H1 (cell line): Measurements from ENCODE around the gene CCP110.

Experiments used
- EZH2 ChIP-seq: fragments of 200-600 bp; sonication (generic); IDR thresholded peaks from 2 replicates; pipeline ENCODE4 v1.7.1; 2012; ENCODE audit warnings: low read depth, mild to moderate bottlenecking, moderate library complexity, low read length, inconsistent platforms; ENCODE audit not compliant: severe bottlenecking
- HDAC2 ChIP-seq, 2 experiments: fragments of 300-600 bp in 1 of 2; sonication (generic) in 1 of 2; IDR thresholded peaks; 2 replicates each; pipeline ENCODE4 v1.6.1; 2011 to 2012; ENCODE audit warnings: low read depth in 2 of 2, low read length in 2 of 2, mild to moderate bottlenecking in 2 of 2, moderate library complexity in 2 of 2, borderline replicate concordance in 1 of 2, inconsistent platforms in 1 of 2
- JUN ChIP-seq: IDR thresholded peaks from 2 replicates; pipeline ENCODE4 v1.6.1; 2011; ENCODE audit warnings: low read depth, mild to moderate bottlenecking, improper control_type of control experiment, low read length
- JUND ChIP-seq: IDR thresholded peaks from 2 replicates; pipeline ENCODE4 v1.6.1; 2011; ENCODE audit warnings: mild to moderate bottlenecking, improper control_type of control experiment, low read length
- POLR2A ChIP-seq, 2 experiments: IDR thresholded peaks; 1 replicate in 1 of 2; 2 replicates in 1 of 2; pipeline ENCODE4 v1.6.1; 2011; ENCODE audit warnings: low read depth in 2 of 2, low read length in 2 of 2, mild to moderate bottlenecking in 2 of 2; ENCODE audit errors: control extremely low read depth in 1 of 2
- POLR2AphosphoS5 ChIP-seq: IDR thresholded peaks from 2 replicates; pipeline ENCODE4 v1.6.1; 2011; ENCODE audit warnings: low read depth, low read length
- RFX5 ChIP-seq: IDR thresholded peaks from 2 replicates; pipeline ENCODE4 v1.6.1; 2011; ENCODE audit warnings: low read depth, low read length, improper control_type of control experiment, borderline replicate concordance
- RNF2 ChIP-seq: fragments of 200-900, 300-1000 bp; sonication (generic); IDR thresholded peaks from 2 replicates; pipeline ENCODE4 v1.7.1; 2016; ENCODE audit warnings: borderline replicate concordance, low read depth, mild to moderate bottlenecking, antibody characterized with exemption, low read length; ENCODE audit not compliant: poor library complexity, severe bottlenecking; ENCODE audit errors: missing control alignments
- TEAD4 ChIP-seq: IDR thresholded peaks from 2 replicates; pipeline ENCODE4 v1.6.1; 2012; ENCODE audit warnings: low read depth, low read length, inconsistent platforms, mixed read lengths
- ZNF274 ChIP-seq: IDR thresholded peaks from 2 replicates; pipeline ENCODE4 v1.7.0; 2012; ENCODE audit warnings: low read length, borderline replicate concordance; ENCODE audit errors: extremely low read depth
- TF ChIP-seq, protein P1 (sequence below), 3 experiments: IDR thresholded peaks; 1 replicate in 2 of 3; 2 replicates in 1 of 3; pipeline versions ENCODE4 v1.5.1 to v1.6.1; 2011; ENCODE audit warnings: low read length in 3 of 3, mild to moderate bottlenecking in 3 of 3, inconsistent platforms in 2 of 3, low read depth in 1 of 3, moderate library complexity in 1 of 3; ENCODE audit not compliant: insufficient read depth in 1 of 3; ENCODE audit errors: control extremely low read depth in 1 of 3
- TF ChIP-seq, protein P2 (sequence below): IDR thresholded peaks from 2 replicates; pipeline ENCODE4 v1.6.1; 2012; ENCODE audit warnings: inconsistent platforms

DNA sequence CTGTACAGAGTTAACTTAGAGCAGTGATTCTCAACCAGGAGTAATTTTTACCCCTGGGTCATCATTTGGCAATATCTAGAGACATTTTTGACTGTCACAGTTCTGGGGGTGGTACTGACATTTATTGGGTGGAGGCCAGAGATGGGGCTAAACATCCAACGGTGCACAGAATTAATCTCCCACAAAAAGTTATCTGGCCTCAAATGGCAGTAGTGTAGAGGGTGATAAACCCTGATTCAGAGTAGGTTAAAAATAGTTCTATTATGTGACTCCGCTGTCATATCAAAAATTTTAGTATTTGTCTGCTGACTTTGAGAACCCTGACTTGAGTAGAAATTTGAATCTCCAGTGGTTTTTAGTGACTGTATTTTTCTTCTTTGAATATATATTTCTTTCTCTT is 50.9 kb downstream of the CCP110 start:
- TF ChIP-seq POLR2AphosphoS5 (no peak), TEAD4 (no peak), EZH2 (no peak), HDAC2 (IDR thresholded peaks at IDR 0.05; ENCODE audit: borderline replicate concordance in 1 of 2, low read depth in 2 of 2, low read length in 2 of 2) (no peak), JUN (no peak), RNF2 (no peak), POLR2A (IDR thresholded peaks at IDR 0.05; ENCODE audit: control extremely low read depth in 1 of 2, low read depth in 2 of 2, low read length in 2 of 2) (no peak), JUND (no peak), ZNF274 (no peak), RFX5 (no peak)
- TF ChIP-seq, protein P1, sequence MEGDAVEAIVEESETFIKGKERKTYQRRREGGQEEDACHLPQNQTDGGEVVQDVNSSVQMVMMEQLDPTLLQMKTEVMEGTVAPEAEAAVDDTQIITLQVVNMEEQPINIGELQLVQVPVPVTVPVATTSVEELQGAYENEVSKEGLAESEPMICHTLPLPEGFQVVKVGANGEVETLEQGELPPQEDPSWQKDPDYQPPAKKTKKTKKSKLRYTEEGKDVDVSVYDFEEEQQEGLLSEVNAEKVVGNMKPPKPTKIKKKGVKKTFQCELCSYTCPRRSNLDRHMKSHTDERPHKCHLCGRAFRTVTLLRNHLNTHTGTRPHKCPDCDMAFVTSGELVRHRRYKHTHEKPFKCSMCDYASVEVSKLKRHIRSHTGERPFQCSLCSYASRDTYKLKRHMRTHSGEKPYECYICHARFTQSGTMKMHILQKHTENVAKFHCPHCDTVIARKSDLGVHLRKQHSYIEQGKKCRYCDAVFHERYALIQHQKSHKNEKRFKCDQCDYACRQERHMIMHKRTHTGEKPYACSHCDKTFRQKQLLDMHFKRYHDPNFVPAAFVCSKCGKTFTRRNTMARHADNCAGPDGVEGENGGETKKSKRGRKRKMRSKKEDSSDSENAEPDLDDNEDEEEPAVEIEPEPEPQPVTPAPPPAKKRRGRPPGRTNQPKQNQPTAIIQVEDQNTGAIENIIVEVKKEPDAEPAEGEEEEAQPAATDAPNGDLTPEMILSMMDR (IDR thresholded peaks at IDR 0.05; ENCODE audit: control extremely low read depth in 1 of 3, insufficient read depth in 1 of 3, low read depth in 1 of 3, low read length in 3 of 3) = no peak
- TF ChIP-seq, protein P2, sequence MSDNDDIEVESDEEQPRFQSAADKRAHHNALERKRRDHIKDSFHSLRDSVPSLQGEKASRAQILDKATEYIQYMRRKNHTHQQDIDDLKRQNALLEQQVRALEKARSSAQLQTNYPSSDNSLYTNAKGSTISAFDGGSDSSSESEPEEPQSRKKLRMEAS = no peak
